Neural cell (in vitro differentiated cells): ENCODE data around the gene IL11RA. TPM values are rescaled to one million over a fixed set of nuclear protein-coding genes. Genes with fewer than 3 reads are reported as not detected.

Experiments used
- H2AFZ ChIP-seq: fragments of 200-600, 300-800 bp; sonication (generic), shearing (Covaris generic); 2 replicates; pipeline ENCODE4 v1.6.0; 2014; ENCODE audit warnings: low read depth, mild to moderate bottlenecking, antibody characterized with exemption, low read length, moderate library complexity
- H3F3A ChIP-seq: fragments of 200-600 bp; shearing (Covaris generic); 2 replicates; pipeline ENCODE4 v1.6.1; 2016; ENCODE audit warnings: mild to moderate bottlenecking, moderate library complexity, mixed read lengths, antibody characterized with exemption, low read length; ENCODE audit not compliant: insufficient read depth, poor library complexity, severe bottlenecking
- H3K27ac ChIP-seq: fragments of 200-600, 300-800 bp; sonication (generic), shearing (Covaris generic); 2 replicates; pipeline ENCODE4 v1.5.1; 2014; ENCODE audit warnings: mild to moderate bottlenecking, low read length, moderate library complexity
- H3K27me3 ChIP-seq: fragments of 300-800, 200-600 bp; sonication (generic), shearing (Covaris generic); 2 replicates; pipeline ENCODE4 v1.6.0; 2014; ENCODE audit warnings: mild to moderate bottlenecking, low read depth, low read length, moderate library complexity; ENCODE audit not compliant: insufficient read depth
- H3K36me3 ChIP-seq: fragments of 300-800, 200-600 bp; sonication (generic), shearing (Covaris generic); 2 replicates; pipeline ENCODE4 v1.5.1; 2014; ENCODE audit warnings: mild to moderate bottlenecking, antibody characterized with exemption, low read length, moderate library complexity; ENCODE audit not compliant: insufficient read depth
- H3K4me2 ChIP-seq: fragments of 300-800, 200-600 bp; sonication (generic), shearing (Covaris generic); 2 replicates; pipeline ENCODE4 v1.6.0; 2014; ENCODE audit warnings: mild to moderate bottlenecking, low read length
- H3K4me3 ChIP-seq: fragments of 300-800, 200-600 bp; sonication (generic), shearing (Covaris generic); 2 replicates; pipeline ENCODE4 v1.5.1; 2014; ENCODE audit warnings: mild to moderate bottlenecking, low read length, moderate library complexity
- H3K79me2 ChIP-seq: fragments of 200-600 bp; shearing (Covaris generic); replicated peaks from 2 replicates; pipeline ENCODE4 v1.6.0; 2014; ENCODE audit warnings: mild to moderate bottlenecking, low read length, moderate library complexity; ENCODE audit not compliant: insufficient read depth
- H3K9ac ChIP-seq: fragments of 300-800, 200-600 bp; sonication (generic), shearing (Covaris generic); 2 replicates; pipeline ENCODE4 v1.6.1; 2016; ENCODE audit warnings: mild to moderate bottlenecking, low read length, mixed read lengths
- H3K9me2 ChIP-seq: fragments of 200-600 bp; shearing (Covaris generic); 2 replicates; pipeline ENCODE4 v1.6.1; 2016; ENCODE audit warnings: mild to moderate bottlenecking, low read length, mixed read lengths; ENCODE audit not compliant: insufficient read depth
- H3K9me3 ChIP-seq: fragments of 200-600, 300-800 bp; sonication (generic), shearing (Covaris generic); 2 replicates; pipeline ENCODE4 v1.6.1; 2016; ENCODE audit warnings: mild to moderate bottlenecking, mixed run types, low read length, moderate library complexity, mixed read lengths
- H4K20me1 ChIP-seq: fragments of 200-600 bp; shearing (Covaris generic); 2 replicates; pipeline ENCODE4 v1.6.1; 2016; ENCODE audit warnings: mild to moderate bottlenecking, mixed run types; ENCODE audit not compliant: insufficient read depth
- EP300 ChIP-seq: fragments of 450-650 bp; conservative IDR thresholded peaks from 2 replicates; pipeline ENCODE4 v1.6.1; 2014; ENCODE audit warnings: antibody characterized with exemption, mild to moderate bottlenecking, moderate library complexity; ENCODE audit not compliant: poor library complexity, severe bottlenecking
- EZH2 ChIP-seq: fragments of 200-600, 300-800 bp; shearing (Covaris generic), sonication (generic); IDR thresholded peaks from 2 replicates; pipeline ENCODE4 v1.6.1; 2014; ENCODE audit warnings: antibody characterized with exemption, low read length, borderline replicate concordance, mild to moderate bottlenecking; ENCODE audit not compliant: insufficient read depth, poor library complexity, severe bottlenecking
- MXI1 ChIP-seq: fragments of 450-650 bp; conservative IDR thresholded peaks from 2 replicates; pipeline ENCODE4 v1.6.1; 2014; ENCODE audit warnings: antibody characterized with exemption, mild to moderate bottlenecking; ENCODE audit not compliant: poor library complexity, severe bottlenecking
- POLR2AphosphoS5 ChIP-seq: IDR thresholded peaks from 2 replicates; pipeline ENCODE4 v1.6.1; 2012
- RAD21 ChIP-seq: fragments of 450-650 bp; conservative IDR thresholded peaks from 2 replicates; pipeline ENCODE4 v1.6.1; 2014; ENCODE audit warnings: antibody characterized with exemption, mild to moderate bottlenecking, moderate library complexity
- SMC3 ChIP-seq: fragments of 450-650 bp; conservative IDR thresholded peaks from 2 replicates; pipeline ENCODE4 v1.6.1; 2014; ENCODE audit warnings: antibody characterized with exemption, mild to moderate bottlenecking, moderate library complexity; ENCODE audit not compliant: poor library complexity
- TAF1 ChIP-seq: IDR thresholded peaks from 2 replicates; pipeline ENCODE4 v1.6.1; 2012; ENCODE audit warnings: low read depth
- polyA plus RNA-seq: library from polyadenylated mRNA; depleted of rRNA; stranded (reverse); fragments of >200 nt; gene quantifications from 2 replicates; pipeline ENCODE4 v1.2.3, GENCODE V29; 2014
- TF ChIP-seq, protein P1 (sequence below): fragments of 450-650 bp; IDR thresholded peaks from 2 replicates; pipeline ENCODE4 v1.5.1; 2014; ENCODE audit warnings: antibody characterized with exemption, mild to moderate bottlenecking, moderate library complexity; ENCODE audit not compliant: poor library complexity, severe bottlenecking
- TF ChIP-seq, protein P2 (sequence below): IDR thresholded peaks from 2 replicates; pipeline ENCODE4 v1.6.1; 2012; ENCODE audit warnings: borderline replicate concordance

The IL11RA gene
- polyA plus RNA-seq, 1 donor from 2014 or later: 59.1 TPM

DNA sequence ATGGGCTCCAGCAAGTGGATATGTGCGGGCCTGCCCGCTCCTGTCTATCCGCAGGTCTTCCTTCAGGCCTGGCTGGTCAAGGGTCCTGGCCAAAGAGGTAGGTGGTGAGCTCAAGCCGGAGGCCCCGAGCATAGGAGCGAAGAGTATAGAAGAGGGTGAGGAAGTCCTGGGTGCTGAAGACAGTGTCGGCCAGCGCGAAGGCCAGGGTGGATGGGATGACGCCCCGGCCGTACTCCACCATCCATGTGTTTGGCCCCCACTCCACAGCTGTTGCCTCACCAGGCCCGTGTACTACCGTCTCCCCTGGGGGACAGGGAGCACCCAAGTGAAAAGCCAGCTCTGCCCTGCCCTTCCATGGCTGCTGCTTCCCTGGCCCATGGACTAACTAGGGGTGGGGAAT, 16.4 kb upstream of the IL11RA start:
- H3K4me3 ChIP-seq: peak overlapping the region; percentile 23
- H3K4me2 ChIP-seq: no peak overlapping the region
- H3K27me3 ChIP-seq: no peaks in the 10 kb centered on the region
- H4K20me1 ChIP-seq: no peaks in the 10 kb centered on the region
- H3K36me3 ChIP-seq: no peaks in the 10 kb centered on the region
- no peak overlapping the region for H2AFZ ChIP-seq
- H3K9ac ChIP-seq: peak overlapping the region; percentile 9
- H3F3A ChIP-seq: no peaks in the 10 kb centered on the region
- no peak overlapping the region for H3K27ac ChIP-seq
- H3K9me2 ChIP-seq: no peaks in the 10 kb centered on the region
- H3K9me3 ChIP-seq: no peaks in the 10 kb centered on the region
- peaks cover 6% of the 10 kb centered on the region for H3K79me2 ChIP-seq
- no peak for TF ChIP-seq MXI1
- TF ChIP-seq SMC3: no peak

DNA sequence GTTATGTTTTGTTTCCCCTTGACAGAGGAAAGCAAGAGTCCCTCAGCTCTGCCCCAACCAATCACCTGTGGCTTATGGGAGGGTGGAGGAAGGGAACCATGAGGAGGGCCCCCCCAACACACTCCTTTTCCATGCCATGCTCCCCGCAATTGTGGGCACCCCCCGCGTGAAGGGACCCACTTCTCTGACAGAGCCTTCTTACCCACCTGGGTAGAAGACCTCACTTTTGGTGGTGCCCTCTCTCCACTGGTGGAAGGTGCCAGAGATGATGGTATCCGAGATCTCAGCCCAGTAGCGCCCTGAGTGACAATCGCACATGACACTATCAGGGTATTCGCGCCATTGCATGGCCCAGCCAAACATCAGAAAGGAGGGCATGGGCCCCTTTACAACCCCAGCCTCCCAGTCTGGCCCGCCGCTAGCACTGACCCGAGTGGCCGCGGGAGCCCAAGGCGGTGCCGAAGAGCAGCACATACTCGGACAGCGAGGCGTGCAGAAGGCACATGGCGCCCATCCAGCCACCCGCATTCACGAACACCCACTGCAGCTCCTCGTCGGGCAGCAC, 15.1 kb upstream of the IL11RA start:
- no peaks in the 10 kb centered on the region for H3K9me3 ChIP-seq
- peak overlapping the region; percentile 94 for H3K4me2 ChIP-seq
- TF ChIP-seq SMC3 (no peak), RAD21 (no peak), MXI1 (peak; percentile 96), EP300 (no peak), POLR2AphosphoS5 (no peak)
- TF ChIP-seq, protein P1, sequence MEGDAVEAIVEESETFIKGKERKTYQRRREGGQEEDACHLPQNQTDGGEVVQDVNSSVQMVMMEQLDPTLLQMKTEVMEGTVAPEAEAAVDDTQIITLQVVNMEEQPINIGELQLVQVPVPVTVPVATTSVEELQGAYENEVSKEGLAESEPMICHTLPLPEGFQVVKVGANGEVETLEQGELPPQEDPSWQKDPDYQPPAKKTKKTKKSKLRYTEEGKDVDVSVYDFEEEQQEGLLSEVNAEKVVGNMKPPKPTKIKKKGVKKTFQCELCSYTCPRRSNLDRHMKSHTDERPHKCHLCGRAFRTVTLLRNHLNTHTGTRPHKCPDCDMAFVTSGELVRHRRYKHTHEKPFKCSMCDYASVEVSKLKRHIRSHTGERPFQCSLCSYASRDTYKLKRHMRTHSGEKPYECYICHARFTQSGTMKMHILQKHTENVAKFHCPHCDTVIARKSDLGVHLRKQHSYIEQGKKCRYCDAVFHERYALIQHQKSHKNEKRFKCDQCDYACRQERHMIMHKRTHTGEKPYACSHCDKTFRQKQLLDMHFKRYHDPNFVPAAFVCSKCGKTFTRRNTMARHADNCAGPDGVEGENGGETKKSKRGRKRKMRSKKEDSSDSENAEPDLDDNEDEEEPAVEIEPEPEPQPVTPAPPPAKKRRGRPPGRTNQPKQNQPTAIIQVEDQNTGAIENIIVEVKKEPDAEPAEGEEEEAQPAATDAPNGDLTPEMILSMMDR: no peak
- H3K9ac ChIP-seq: peak overlapping the region; percentile 75
- H3F3A ChIP-seq: no peaks in the 10 kb centered on the region
- no peaks in the 10 kb centered on the region for H3K9me2 ChIP-seq
- H4K20me1 ChIP-seq: no peaks in the 10 kb centered on the region
- peak overlapping the region; percentile 59 for H3K27ac ChIP-seq
- H2AFZ ChIP-seq: peak overlapping the region; percentile 33
- H3K4me3 ChIP-seq: peak overlapping the region; percentile 93
- no peaks in the 10 kb centered on the region for H3K36me3 ChIP-seq
- H3K27me3 ChIP-seq: no peaks in the 10 kb centered on the region
- peaks cover 6% of the 10 kb centered on the region for H3K79me2 ChIP-seq

DNA sequence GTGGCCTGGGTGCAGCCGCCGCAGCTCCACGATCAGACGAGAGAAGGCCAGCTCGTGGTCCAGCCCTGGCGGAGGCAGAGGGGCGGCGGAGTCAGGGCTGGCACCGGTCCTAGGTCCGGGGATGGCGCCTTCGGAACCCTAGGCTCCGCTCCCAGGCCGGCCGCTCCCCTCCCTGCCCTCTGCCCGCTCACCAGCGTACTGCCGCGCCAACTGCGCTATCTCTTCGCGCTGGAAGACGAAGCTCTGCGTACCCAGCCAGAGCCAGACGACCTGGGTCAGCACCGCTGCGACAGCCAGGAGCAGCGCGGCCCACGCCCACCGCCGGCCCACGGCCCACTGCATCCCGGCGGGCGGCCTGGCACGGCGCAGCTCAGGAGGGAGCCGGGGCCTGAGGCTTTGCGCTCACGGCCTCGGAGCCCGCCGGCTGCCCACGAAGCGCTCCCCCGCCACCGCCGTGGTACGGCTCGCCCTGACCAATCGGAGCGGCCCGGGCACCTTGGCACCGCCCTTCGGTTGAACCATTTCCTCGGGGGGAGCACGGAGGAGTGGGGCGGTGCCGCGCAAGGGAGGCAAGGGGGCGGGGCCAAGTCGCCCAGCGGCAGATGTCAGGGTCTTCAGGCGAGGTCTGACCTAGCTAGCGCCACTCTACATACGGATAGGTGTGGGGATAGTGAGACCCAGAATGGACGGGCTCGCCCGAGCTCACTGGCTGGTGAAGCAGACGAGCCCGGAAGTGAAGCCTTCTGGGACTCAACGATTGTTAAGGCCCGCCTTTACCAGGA, 14.4 kb upstream of the IL11RA start, which contains the start of gene SIGMAR1:
Gene SIGMAR1 (minus strand): TSS at position 432 of the 782 bp plus-strand sequence. CDS start 90 bp downstream, at position 342.
- Histone ChIP-seq H3K4me3 (peak within 1 kb of the TSS; percentile 93), H3F3A (no peaks in the 10 kb centered on the region), H3K27me3 (no peaks in the 10 kb centered on the region), H3K9ac (peak within 1 kb of the TSS; percentile 75), H3K79me2 (peaks cover 6% of the 10 kb centered on the region), H2AFZ (peak within 1 kb of the TSS; percentile 63), H3K27ac (peak within 1 kb of the TSS; percentile 68), H3K4me2 (peak within 1 kb of the TSS; percentile 94), H3K9me2 (no peaks in the 10 kb centered on the region), H3K36me3 (no peaks in the 10 kb centered on the region), H4K20me1 (no peaks in the 10 kb centered on the region), H3K9me3 (no peaks in the 10 kb centered on the region)
- TF ChIP-seq, protein P2, sequence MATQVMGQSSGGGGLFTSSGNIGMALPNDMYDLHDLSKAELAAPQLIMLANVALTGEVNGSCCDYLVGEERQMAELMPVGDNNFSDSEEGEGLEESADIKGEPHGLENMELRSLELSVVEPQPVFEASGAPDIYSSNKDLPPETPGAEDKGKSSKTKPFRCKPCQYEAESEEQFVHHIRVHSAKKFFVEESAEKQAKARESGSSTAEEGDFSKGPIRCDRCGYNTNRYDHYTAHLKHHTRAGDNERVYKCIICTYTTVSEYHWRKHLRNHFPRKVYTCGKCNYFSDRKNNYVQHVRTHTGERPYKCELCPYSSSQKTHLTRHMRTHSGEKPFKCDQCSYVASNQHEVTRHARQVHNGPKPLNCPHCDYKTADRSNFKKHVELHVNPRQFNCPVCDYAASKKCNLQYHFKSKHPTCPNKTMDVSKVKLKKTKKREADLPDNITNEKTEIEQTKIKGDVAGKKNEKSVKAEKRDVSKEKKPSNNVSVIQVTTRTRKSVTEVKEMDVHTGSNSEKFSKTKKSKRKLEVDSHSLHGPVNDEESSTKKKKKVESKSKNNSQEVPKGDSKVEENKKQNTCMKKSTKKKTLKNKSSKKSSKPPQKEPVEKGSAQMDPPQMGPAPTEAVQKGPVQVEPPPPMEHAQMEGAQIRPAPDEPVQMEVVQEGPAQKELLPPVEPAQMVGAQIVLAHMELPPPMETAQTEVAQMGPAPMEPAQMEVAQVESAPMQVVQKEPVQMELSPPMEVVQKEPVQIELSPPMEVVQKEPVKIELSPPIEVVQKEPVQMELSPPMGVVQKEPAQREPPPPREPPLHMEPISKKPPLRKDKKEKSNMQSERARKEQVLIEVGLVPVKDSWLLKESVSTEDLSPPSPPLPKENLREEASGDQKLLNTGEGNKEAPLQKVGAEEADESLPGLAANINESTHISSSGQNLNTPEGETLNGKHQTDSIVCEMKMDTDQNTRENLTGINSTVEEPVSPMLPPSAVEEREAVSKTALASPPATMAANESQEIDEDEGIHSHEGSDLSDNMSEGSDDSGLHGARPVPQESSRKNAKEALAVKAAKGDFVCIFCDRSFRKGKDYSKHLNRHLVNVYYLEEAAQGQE: peak; percentile 76
- peak; percentile 27 for TF ChIP-seq SMC3
- no peak for TF ChIP-seq TAF1
- peak; percentile 80 for TF ChIP-seq POLR2AphosphoS5
- peak; percentile 25 for TF ChIP-seq RAD21
- TF ChIP-seq, protein P1: no peak
- no peak for TF ChIP-seq EZH2
- peak; percentile 90 for TF ChIP-seq MXI1
- TF ChIP-seq EP300: peak; percentile 42
